ENCODE measurements around the gene BDH1. TPM values are rescaled to one million over a fixed set of nuclear protein-coding genes. Genes with fewer than 3 reads are reported as not detected.

The BDH1 gene
- total and polyA plus RNA-seq, 2 of the 13 experiments (the other 11 are each of a cell fraction or from before 2014, with no cell fraction given): 21.2 to 71.9 TPM

DNA sequence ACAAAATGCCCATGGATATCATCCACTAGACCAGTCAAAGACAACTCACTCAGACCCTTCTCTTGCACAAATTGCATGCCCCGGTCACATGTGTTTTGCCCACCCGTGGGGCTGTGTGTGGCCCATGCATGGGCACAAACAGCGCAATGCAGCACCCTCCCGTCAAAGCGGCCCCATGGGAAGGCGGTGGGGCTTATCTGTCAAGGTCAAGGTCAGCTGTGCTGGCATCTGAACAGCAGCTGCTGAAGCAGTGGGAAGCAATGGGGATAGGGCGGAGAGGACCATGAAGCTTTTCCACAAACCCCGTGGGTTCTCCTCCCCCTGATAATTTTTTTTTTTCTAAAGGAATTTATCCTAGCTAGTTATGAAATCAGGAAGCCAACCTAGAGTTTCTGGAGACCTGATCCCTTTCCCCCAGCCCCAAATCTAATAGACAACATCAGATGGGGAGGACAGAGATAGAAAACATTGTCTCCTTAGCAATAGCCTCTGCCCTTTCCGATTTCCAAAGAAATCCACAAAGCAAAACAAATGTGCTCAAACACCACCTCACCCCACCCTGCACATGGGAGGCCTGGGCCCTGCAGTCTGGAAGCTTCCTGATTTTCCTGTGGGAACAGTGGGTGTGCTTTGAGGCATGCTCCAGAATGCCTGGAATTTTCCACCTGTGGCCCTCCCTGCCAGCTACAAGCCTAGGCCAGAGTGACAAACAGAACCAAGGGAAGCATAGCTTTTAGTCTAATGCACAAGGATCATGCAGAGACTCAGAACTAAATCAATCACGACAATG, 84.4 kb downstream of the BDH1 start (continued):
- TF ChIP-seq, protein P1, sequence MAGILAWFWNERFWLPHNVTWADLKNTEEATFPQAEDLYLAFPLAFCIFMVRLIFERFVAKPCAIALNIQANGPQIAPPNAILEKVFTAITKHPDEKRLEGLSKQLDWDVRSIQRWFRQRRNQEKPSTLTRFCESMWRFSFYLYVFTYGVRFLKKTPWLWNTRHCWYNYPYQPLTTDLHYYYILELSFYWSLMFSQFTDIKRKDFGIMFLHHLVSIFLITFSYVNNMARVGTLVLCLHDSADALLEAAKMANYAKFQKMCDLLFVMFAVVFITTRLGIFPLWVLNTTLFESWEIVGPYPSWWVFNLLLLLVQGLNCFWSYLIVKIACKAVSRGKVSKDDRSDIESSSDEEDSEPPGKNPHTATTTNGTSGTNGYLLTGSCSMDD (CRISPR knock-in tag; IDR thresholded peaks at IDR 0.05): no peak
- TF ChIP-seq TEAD3 (CRISPR knock-in tag; optimal IDR thresholded peaks at IDR 0.05; ENCODE audit: borderline replicate concordance): peak; percentile 57
- TF ChIP-seq ZSCAN20 (CRISPR knock-in tag; IDR thresholded peaks at IDR 0.05; ENCODE audit: borderline replicate concordance): no peak
- TF ChIP-seq, protein P2, sequence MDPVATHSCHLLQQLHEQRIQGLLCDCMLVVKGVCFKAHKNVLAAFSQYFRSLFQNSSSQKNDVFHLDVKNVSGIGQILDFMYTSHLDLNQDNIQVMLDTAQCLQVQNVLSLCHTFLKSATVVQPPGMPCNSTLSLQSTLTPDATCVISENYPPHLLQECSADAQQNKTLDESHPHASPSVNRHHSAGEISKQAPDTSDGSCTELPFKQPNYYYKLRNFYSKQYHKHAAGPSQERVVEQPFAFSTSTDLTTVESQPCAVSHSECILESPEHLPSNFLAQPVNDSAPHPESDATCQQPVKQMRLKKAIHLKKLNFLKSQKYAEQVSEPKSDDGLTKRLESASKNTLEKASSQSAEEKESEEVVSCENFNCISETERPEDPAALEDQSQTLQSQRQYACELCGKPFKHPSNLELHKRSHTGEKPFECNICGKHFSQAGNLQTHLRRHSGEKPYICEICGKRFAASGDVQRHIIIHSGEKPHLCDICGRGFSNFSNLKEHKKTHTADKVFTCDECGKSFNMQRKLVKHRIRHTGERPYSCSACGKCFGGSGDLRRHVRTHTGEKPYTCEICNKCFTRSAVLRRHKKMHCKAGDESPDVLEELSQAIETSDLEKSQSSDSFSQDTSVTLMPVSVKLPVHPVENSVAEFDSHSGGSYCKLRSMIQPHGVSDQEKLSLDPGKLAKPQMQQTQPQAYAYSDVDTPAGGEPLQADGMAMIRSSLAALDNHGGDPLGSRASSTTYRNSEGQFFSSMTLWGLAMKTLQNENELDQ (CRISPR knock-in tag; IDR thresholded peaks at IDR 0.05; ENCODE audit: borderline replicate concordance): no peak; the same call in 1 of the 2 replicates
- TF ChIP-seq SP1 (IDR thresholded peaks at IDR 0.05): no peak
- TF ChIP-seq SP1 (CRISPR knock-in tag; IDR thresholded peaks at IDR 0.05): no peak
- TF ChIP-seq CEBPG (CRISPR knock-in tag; IDR thresholded peaks at IDR 0.05): no peak
- no peak for TF ChIP-seq CHD2 (IDR thresholded peaks at IDR 0.05; ENCODE audit: low read depth, low read length)
- TF ChIP-seq HMGA1 (CRISPR knock-in tag; conservative IDR thresholded peaks at IDR 0.05): no peak
- TF ChIP-seq ZNF550 (CRISPR knock-in tag; IDR thresholded peaks at IDR 0.05; ENCODE audit: borderline replicate concordance): no peak
- TF ChIP-seq, protein P3, sequence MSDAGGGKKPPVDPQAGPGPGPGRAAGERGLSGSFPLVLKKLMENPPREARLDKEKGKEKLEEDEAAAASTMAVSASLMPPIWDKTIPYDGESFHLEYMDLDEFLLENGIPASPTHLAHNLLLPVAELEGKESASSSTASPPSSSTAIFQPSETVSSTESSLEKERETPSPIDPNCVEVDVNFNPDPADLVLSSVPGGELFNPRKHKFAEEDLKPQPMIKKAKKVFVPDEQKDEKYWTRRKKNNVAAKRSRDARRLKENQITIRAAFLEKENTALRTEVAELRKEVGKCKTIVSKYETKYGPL (CRISPR knock-in tag; IDR thresholded peaks at IDR 0.05): no peak
- TF ChIP-seq, protein P4, sequence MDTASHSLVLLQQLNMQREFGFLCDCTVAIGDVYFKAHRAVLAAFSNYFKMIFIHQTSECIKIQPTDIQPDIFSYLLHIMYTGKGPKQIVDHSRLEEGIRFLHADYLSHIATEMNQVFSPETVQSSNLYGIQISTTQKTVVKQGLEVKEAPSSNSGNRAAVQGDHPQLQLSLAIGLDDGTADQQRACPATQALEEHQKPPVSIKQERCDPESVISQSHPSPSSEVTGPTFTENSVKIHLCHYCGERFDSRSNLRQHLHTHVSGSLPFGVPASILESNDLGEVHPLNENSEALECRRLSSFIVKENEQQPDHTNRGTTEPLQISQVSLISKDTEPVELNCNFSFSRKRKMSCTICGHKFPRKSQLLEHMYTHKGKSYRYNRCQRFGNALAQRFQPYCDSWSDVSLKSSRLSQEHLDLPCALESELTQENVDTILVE (CRISPR knock-in tag; IDR thresholded peaks at IDR 0.05): peak; percentile 70; the same call in 1 of the 2 replicates
- TF ChIP-seq RFX3 (CRISPR knock-in tag; IDR thresholded peaks at IDR 0.05): no peak
- no peak for TF ChIP-seq ZNF589 (CRISPR knock-in tag; conservative IDR thresholded peaks at IDR 0.05)
- no peak for TF ChIP-seq MED8 (CRISPR knock-in tag; IDR thresholded peaks at IDR 0.05; ENCODE audit: insufficient replicate concordance)
- TF ChIP-seq, protein P5, sequence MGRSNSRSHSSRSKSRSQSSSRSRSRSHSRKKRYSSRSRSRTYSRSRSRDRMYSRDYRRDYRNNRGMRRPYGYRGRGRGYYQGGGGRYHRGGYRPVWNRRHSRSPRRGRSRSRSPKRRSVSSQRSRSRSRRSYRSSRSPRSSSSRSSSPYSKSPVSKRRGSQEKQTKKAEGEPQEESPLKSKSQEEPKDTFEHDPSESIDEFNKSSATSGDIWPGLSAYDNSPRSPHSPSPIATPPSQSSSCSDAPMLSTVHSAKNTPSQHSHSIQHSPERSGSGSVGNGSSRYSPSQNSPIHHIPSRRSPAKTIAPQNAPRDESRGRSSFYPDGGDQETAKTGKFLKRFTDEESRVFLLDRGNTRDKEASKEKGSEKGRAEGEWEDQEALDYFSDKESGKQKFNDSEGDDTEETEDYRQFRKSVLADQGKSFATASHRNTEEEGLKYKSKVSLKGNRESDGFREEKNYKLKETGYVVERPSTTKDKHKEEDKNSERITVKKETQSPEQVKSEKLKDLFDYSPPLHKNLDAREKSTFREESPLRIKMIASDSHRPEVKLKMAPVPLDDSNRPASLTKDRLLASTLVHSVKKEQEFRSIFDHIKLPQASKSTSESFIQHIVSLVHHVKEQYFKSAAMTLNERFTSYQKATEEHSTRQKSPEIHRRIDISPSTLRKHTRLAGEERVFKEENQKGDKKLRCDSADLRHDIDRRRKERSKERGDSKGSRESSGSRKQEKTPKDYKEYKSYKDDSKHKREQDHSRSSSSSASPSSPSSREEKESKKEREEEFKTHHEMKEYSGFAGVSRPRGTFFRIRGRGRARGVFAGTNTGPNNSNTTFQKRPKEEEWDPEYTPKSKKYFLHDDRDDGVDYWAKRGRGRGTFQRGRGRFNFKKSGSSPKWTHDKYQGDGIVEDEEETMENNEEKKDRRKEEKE (IDR thresholded peaks at IDR 0.05): no peak
- no peak for TF ChIP-seq NAIF1 (CRISPR knock-in tag; IDR thresholded peaks at IDR 0.05; ENCODE audit: borderline replicate concordance)
- TF ChIP-seq, protein P6, sequence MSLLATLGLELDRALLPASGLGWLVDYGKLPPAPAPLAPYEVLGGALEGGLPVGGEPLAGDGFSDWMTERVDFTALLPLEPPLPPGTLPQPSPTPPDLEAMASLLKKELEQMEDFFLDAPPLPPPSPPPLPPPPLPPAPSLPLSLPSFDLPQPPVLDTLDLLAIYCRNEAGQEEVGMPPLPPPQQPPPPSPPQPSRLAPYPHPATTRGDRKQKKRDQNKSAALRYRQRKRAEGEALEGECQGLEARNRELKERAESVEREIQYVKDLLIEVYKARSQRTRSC (CRISPR knock-in tag; IDR thresholded peaks at IDR 0.05; ENCODE audit: low read depth): no peak
- TF ChIP-seq ZNF431 (CRISPR knock-in tag; IDR thresholded peaks at IDR 0.05; ENCODE audit: borderline replicate concordance, low read depth): no peak
- no peak for TF ChIP-seq GPN1 (CRISPR knock-in tag; IDR thresholded peaks at IDR 0.05; ENCODE audit: borderline replicate concordance)
- TF ChIP-seq REL (CRISPR knock-in tag; conservative IDR thresholded peaks at IDR 0.05): no peak
